ENCODE results near the gene ROGDI. TPM values are rescaled to one million over a fixed set of nuclear protein-coding genes. Genes with fewer than 3 reads are reported as not detected.

The ROGDI gene
- total and polyA plus RNA-seq, 2 of the 13 experiments (the other 11 are each of a cell fraction or from before 2014, with no cell fraction given), result 19.2 to 42.1 TPM

DNA sequence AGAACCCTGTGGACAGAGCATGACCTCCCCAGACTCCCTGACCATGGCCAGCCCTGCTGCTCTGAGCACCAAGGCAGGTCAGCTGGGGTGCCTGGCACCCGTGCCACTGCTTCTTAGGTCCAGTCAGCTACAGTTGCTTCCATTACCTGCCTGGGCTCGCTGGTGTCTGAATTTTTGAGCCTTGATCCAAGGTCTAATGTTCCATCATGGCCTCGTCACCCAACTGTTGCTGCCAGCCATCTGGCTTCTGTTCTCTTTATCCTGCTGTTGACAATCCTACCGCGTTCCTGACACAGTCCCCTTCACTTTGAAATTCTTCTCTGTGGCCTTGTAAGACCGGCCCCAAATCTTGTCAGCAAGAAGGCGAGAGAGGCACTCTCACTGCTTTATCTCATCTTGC is 28.0 kb upstream of the ROGDI start:
- intact Hi-C loops (cut with micrococcal nuclease; ENCODE audit: unreplicated experiment) (no loop called here), in situ Hi-C loops (cut with HindIII; ENCODE audit: extremely low pct_ligation_motif_present, low pct_unique_long_range_greater_than_20kb) (no loop called here)
- Histone ChIP-seq H3K79me2 (ENCODE audit: insufficient read depth, low read length) (peaks cover 3% of the 10 kb centered on the region), H3K36me3 (replicated peaks in 1 of 2; ENCODE audit: control insufficient read depth in 1 of 2, insufficient read depth in 2 of 2, low read length in 2 of 2) (peaks cover 37 to 84% of the 10 kb centered on the region in 2 experiments), H3K9ac (ENCODE audit: insufficient read depth, low read depth, low read length) (no peak overlapping the region), H3K9me3 (ENCODE audit: low read length) (no peaks in the 10 kb centered on the region), H2AFZ (ENCODE audit: low read length) (no peak overlapping the region), H3K27me3 (ENCODE audit: control insufficient read depth in 1 of 2, insufficient read depth in 2 of 2, low read length in 2 of 2) (no peaks in the 10 kb centered on the region), H3K4me2 (ENCODE audit: low read depth, low read length) (no peak overlapping the region), H4K20me1 (ENCODE audit: insufficient read depth, low read length) (no peaks in the 10 kb centered on the region), H3K4me1 (ENCODE audit: insufficient read depth, low read length) (no peaks in the 10 kb centered on the region), H3K4me3 (replicated peaks in 1 of 3; ENCODE audit: insufficient read depth in 1 of 3, low read depth in 2 of 3, low read length in 3 of 3) (no peak overlapping the region), H3K27ac (ENCODE audit: extremely low read length, insufficient read depth, low read length) (no peak overlapping the region)
- ATAC-seq, result no peak
- CTCF ChIA-PET (ENCODE audit: low intra/inter-chr PET ratio, low total read pairs), result no interaction called here
- DNase-seq (ENCODE audit: low spot score), result no peak
- no TSS peak for BruUV-seq (replicated peaks)
- TF ChIP-seq, protein P1, sequence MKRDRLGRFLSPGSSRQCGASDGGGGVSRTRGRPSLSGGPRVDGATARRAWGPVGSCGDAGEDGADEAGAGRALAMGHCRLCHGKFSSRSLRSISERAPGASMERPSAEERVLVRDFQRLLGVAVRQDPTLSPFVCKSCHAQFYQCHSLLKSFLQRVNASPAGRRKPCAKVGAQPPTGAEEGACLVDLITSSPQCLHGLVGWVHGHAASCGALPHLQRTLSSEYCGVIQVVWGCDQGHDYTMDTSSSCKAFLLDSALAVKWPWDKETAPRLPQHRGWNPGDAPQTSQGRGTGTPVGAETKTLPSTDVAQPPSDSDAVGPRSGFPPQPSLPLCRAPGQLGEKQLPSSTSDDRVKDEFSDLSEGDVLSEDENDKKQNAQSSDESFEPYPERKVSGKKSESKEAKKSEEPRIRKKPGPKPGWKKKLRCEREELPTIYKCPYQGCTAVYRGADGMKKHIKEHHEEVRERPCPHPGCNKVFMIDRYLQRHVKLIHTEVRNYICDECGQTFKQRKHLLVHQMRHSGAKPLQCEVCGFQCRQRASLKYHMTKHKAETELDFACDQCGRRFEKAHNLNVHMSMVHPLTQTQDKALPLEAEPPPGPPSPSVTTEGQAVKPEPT (CRISPR knock-in tag; IDR thresholded peaks at IDR 0.05; ENCODE audit: low read depth), result no peak
- TF ChIP-seq ZNF720 (CRISPR knock-in tag; IDR thresholded peaks at IDR 0.05) (no peak), ZNF530 (CRISPR knock-in tag; IDR thresholded peaks at IDR 0.05; ENCODE audit: low read depth) (no peak), AHR (CRISPR knock-in tag; IDR thresholded peaks at IDR 0.05) (no peak), ZNF292 (CRISPR knock-in tag; IDR thresholded peaks at IDR 0.05; ENCODE audit: borderline replicate concordance, low read depth) (no peak), MED1 (CRISPR knock-in tag; IDR thresholded peaks at IDR 0.05) (no peak), RBM22 (optimal IDR thresholded peaks at IDR 0.05; ENCODE audit: low read length) (peak; percentile 20)
- TF ChIP-seq, protein P2, sequence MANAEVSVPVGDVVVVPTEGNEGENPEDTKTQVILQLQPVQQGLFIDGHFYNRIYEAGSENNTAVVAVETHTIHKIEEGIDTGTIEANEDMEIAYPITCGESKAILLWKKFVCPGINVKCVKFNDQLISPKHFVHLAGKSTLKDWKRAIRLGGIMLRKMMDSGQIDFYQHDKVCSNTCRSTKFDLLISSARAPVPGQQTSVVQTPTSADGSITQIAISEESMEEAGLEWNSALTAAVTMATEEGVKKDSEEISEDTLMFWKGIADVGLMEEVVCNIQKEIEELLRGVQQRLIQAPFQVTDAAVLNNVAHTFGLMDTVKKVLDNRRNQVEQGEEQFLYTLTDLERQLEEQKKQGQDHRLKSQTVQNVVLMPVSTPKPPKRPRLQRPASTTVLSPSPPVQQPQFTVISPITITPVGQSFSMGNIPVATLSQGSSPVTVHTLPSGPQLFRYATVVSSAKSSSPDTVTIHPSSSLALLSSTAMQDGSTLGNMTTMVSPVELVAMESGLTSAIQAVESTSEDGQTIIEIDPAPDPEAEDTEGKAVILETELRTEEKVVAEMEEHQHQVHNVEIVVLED (CRISPR knock-in tag; IDR thresholded peaks at IDR 0.05; ENCODE audit: borderline replicate concordance), result no peak
- no peak for FAIRE-seq
- POLR2A ChIA-PET, result no interaction called here
- 98% methylated on average over 7 of the region's 7 CpGs for WGBS (ENCODE audit: low lambda C conversion rate)
